DND-41 (cell line): Measurements from ENCODE around the gene LIX1L.

Source experiments
- ATAC-seq: fragments of 200-7000 bp; cut with Tn5 transposase; 3 replicates; pipeline ENCODE4 v1.9.1; 2021; ENCODE audit warnings: low read depth; ENCODE audit not compliant: insufficient read depth
- DNase-seq: peaks from one replicate; pipeline ENCODE4 v3.0.0-alpha.2; 2020
- H2AFZ ChIP-seq: 2 replicates; pipeline ENCODE4 v1.6.0; 2012; ENCODE audit warnings: low read depth, low read length
- H3K27ac ChIP-seq: 2 replicates; pipeline ENCODE4 v1.5.1; 2012; ENCODE audit warnings: low read length, inconsistent platforms
- H3K27me3 ChIP-seq: fragments of 200-600 bp; sonication (generic); 2 replicates; pipeline ENCODE4 v1.6.0; 2012; ENCODE audit warnings: low read length, mild to moderate bottlenecking, inconsistent platforms; ENCODE audit not compliant: insufficient read depth, poor library complexity
- H3K36me3 ChIP-seq: 2 replicates; pipeline ENCODE4 v1.5.1; 2012; ENCODE audit warnings: low read length, inconsistent platforms; ENCODE audit not compliant: insufficient read depth
- H3K4me1 ChIP-seq: 2 replicates; pipeline ENCODE4 v1.5.1; 2012; ENCODE audit warnings: mild to moderate bottlenecking, low read length; ENCODE audit not compliant: insufficient read depth
- H3K4me2 ChIP-seq: 2 replicates; pipeline ENCODE4 v1.6.0; 2012; ENCODE audit warnings: mild to moderate bottlenecking, moderate library complexity, low read length, inconsistent platforms; ENCODE audit not compliant: insufficient read depth
- H3K4me3 ChIP-seq, 2 experiments: fragments of 200-600 bp in 1 of 2; shearing (Covaris generic) in 1 of 2; 2 replicates each; pipeline ENCODE4 v1.5.1; 2012 to 2016; ENCODE audit warnings: inconsistent platforms in 2 of 2, low read length in 2 of 2, mild to moderate bottlenecking in 2 of 2, low read depth in 1 of 2, moderate library complexity in 1 of 2
- H3K79me2 ChIP-seq: 2 replicates; pipeline ENCODE4 v1.6.0; 2012; ENCODE audit warnings: low read length, inconsistent platforms; ENCODE audit not compliant: insufficient read depth
- H3K9ac ChIP-seq: 2 replicates; pipeline ENCODE4 v1.6.0; 2012; ENCODE audit warnings: low read depth, mild to moderate bottlenecking, inconsistent platforms, low read length, moderate library complexity
- H3K9me3 ChIP-seq: 2 replicates; pipeline ENCODE4 v1.5.1; 2012; ENCODE audit warnings: low read length, moderate library complexity, mild to moderate bottlenecking, inconsistent platforms; ENCODE audit not compliant: insufficient read depth, severe bottlenecking
- H4K20me1 ChIP-seq: 2 replicates; pipeline ENCODE4 v1.6.0; 2012; ENCODE audit warnings: low read length; ENCODE audit not compliant: insufficient read depth
- EZH2 ChIP-seq: IDR thresholded peaks from 3 replicates; pipeline ENCODE4 v1.6.1; 2012; ENCODE audit warnings: borderline replicate concordance, low read depth, mild to moderate bottlenecking, moderate library complexity, low read length, inconsistent platforms; ENCODE audit not compliant: severe bottlenecking
- TF ChIP-seq, protein P1 (sequence below): IDR thresholded peaks from 2 replicates; pipeline ENCODE4 v1.5.1; 2012; ENCODE audit warnings: borderline replicate concordance, low read length, moderate library complexity, mild to moderate bottlenecking; ENCODE audit not compliant: poor library complexity, severe bottlenecking; ENCODE audit errors: extremely low read depth

LIX1L gene

DNA sequence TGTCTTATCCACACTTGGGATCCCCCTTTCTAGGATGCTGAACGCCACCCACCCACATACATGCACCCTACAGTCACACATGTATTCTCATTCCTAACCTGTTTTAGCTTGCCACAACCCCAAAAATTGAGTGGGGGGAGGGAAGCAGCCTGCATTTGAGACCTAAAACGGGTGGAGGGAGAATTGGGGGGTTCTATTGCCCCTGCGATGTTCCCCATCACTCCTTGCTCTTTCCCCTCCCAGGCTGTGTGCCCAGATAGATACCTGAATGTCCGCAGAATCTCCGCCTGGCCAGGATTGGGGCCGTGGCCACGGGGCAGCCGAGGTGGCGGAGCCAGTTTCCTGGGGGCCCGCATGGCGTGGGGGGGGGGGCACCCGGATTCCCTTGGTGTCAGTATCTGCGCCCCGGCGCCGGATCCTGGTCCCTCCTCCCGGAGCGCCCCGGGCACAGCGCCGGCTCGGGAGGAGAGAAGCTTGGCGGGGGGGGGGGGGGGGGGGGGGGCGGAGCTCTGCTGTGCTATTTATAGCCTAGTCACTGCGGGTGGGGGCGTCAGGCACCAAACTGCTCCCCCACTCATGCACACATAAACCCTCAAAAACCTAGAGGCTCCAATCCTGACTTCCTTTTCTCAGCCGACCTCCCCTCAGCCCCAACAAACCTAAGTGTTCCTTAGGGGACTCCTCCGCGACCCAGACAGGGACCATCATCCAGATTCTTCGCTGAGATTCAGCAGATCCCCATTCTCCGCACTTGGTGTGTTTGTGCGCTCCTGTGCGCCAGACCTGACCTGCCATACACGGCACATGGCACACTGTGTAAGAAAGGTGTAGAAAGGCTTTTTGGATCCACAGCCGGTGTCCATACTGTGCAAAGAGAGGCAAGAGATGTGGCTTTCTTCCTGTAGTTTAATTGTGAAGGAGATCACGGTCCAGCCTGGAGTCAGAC, 4.6 kb upstream of the LIX1L start:
- Histone ChIP-seq H3K9me3 (no peaks in the 10 kb centered on the region), H3K79me2 (peaks cover 7% of the 10 kb centered on the region), H3K27me3 (peaks cover 26% of the 10 kb centered on the region), H2AFZ (peak overlapping the region; percentile 85), H3K27ac (no peak overlapping the region), H3K4me2 (peak overlapping the region; percentile 98), H3K4me1 (peaks cover 73% of the 10 kb centered on the region), H4K20me1 (no peaks in the 10 kb centered on the region; the same call in 1 of the 2 replicates), H3K4me3 (peak overlapping the region in 1 of 2 experiments; percentile 80; a peak in 2 of 4 replicates), H3K36me3 (no peaks in the 10 kb centered on the region; the same call in 1 of the 2 replicates), H3K9ac (peak overlapping the region; percentile 63)
- TF ChIP-seq, protein P1, sequence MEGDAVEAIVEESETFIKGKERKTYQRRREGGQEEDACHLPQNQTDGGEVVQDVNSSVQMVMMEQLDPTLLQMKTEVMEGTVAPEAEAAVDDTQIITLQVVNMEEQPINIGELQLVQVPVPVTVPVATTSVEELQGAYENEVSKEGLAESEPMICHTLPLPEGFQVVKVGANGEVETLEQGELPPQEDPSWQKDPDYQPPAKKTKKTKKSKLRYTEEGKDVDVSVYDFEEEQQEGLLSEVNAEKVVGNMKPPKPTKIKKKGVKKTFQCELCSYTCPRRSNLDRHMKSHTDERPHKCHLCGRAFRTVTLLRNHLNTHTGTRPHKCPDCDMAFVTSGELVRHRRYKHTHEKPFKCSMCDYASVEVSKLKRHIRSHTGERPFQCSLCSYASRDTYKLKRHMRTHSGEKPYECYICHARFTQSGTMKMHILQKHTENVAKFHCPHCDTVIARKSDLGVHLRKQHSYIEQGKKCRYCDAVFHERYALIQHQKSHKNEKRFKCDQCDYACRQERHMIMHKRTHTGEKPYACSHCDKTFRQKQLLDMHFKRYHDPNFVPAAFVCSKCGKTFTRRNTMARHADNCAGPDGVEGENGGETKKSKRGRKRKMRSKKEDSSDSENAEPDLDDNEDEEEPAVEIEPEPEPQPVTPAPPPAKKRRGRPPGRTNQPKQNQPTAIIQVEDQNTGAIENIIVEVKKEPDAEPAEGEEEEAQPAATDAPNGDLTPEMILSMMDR: no peak
- peak; percentile 71 for TF ChIP-seq EZH2
- DNase-seq (no peak), ATAC-seq (no peak)

DNA sequence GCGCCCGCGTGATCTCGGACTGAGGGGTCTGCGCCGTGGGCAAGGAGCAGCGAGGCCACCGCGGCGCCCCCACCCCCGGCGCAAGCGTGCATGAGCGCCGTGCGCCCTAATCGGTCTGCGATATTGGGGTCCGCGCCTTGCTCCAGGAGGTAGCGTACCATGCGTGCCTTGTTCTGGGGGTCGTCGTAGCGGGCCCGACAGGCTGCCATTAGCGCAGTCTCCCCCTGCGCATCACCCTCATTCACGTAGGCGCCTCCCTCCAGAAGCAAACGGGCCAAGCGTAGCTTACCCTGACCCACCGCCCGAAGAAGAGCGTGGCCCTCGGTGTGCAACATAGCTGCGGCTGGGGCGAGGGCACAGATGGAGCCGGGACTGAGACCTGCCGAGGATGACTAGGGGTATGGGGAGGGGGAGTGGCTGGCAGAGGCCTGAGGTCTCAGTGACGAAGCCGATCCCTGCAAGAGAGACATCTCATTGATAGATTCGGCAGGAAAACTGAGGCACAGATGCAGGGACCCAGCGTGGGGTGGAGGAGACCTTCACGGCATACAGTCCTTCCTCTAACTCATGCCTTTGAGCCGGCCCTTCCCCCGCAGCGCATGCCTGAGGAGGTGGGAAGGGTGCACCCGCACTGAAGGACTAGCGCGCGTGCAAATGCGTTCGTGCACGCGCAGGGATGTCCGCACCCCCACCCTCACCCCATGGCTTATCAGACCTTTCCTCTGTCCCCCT, 3.8 kb upstream of the LIX1L start:
- no peaks in the 10 kb centered on the region; the same call in 1 of the 2 replicates for H4K20me1 ChIP-seq
- no peaks in the 10 kb centered on the region for H3K9me3 ChIP-seq
- H3K36me3 ChIP-seq: no peaks in the 10 kb centered on the region; the same call in 1 of the 2 replicates
- peak overlapping the region; percentile 41 to 80; a peak in 3 of 4 replicates for H3K4me3 ChIP-seq
- H3K79me2 ChIP-seq: peaks cover 15% of the 10 kb centered on the region
- H2AFZ ChIP-seq: peak overlapping the region; percentile 85
- peak; percentile 33 for DNase-seq
- ATAC-seq: no peak
- peaks cover 26% of the 10 kb centered on the region for H3K27me3 ChIP-seq
- peaks cover 79% of the 10 kb centered on the region for H3K4me1 ChIP-seq
- H3K9ac ChIP-seq: peak overlapping the region; percentile 63
- no peak overlapping the region for H3K27ac ChIP-seq
- TF ChIP-seq, protein P1: no peak
- peak; percentile 75 for TF ChIP-seq EZH2
- peak overlapping the region; percentile 98 for H3K4me2 ChIP-seq

DNA sequence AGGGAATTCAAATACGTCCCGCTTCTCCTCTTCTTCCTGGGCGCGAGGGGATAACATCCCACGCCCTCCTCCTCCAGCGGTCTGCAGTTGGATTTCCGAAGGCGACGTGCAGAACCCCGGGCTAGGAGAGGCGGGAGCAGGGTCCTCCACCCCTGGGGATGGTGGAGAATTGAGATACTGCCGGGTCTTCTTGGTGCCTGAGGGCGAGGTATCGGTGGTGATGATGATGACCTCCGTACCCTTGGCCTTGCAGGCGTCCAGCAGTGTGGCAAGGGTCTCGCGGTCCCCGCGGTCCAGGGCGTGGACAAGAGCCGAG, 3.2 kb upstream of the LIX1L start:
- no peak for ATAC-seq

More for the DNA sequence above, 3.2 kb upstream of the LIX1L start:
- Histone ChIP-seq H2AFZ (peak overlapping the region; percentile 85), H3K4me1 (peaks cover 84% of the 10 kb centered on the region), H4K20me1 (no peaks in the 10 kb centered on the region; the same call in 1 of the 2 replicates), H3K27me3 (peaks cover 26% of the 10 kb centered on the region), H3K79me2 (peaks cover 20% of the 10 kb centered on the region), H3K9ac (peak overlapping the region; percentile 63), H3K4me2 (peak overlapping the region; percentile 98), H3K9me3 (no peaks in the 10 kb centered on the region), H3K27ac (peak overlapping the region; percentile 66; the same call in 1 of the 2 replicates), H3K4me3 (peak overlapping the region; percentile 41 to 80; a peak in 3 of 4 replicates), H3K36me3 (no peaks in the 10 kb centered on the region; the same call in 1 of the 2 replicates)
- no peak for DNase-seq
- no peak for TF ChIP-seq EZH2
- TF ChIP-seq, protein P1: no peak
